GM18520 (cell line): Measurements from ENCODE around the gene BRICD5.

Experiments used
- ATAC-seq: cut with Tn5 transposase; IDR thresholded peaks from one replicate; pipeline ENCODE4 v1.9.1; 2021; ENCODE audit not compliant: unreplicated experiment

The BRICD5 gene

DNA sequence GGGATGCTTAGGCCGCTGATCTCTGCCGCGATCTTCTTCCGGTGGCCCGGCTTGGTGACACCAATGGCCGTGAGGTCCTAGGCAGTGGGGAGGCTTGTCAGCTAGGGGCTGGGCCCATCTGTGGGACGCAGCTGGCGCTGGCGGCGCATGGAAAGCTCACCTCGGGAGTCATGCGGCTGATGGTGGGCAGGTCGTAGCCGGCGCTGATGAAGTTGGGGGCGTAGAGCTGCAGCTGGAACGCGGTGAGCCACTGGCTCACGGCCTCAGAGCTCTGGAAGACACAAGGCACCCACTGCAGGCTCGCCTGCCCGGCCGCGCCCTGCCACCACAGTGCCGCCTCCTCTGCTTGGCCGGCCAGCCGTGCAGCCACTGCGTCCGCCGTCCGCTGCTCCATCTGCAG is 27.0 kb downstream of the BRICD5 start:
- no peak for ATAC-seq

GRCh38 chr16:2181952-2182351 is 28.7 kb downstream of the BRICD5 start:
- ATAC-seq = no peak

GRCh38 chr16:2180962-2181923 is 29.4 kb downstream of the BRICD5 start:
- no peak for ATAC-seq

DNA sequence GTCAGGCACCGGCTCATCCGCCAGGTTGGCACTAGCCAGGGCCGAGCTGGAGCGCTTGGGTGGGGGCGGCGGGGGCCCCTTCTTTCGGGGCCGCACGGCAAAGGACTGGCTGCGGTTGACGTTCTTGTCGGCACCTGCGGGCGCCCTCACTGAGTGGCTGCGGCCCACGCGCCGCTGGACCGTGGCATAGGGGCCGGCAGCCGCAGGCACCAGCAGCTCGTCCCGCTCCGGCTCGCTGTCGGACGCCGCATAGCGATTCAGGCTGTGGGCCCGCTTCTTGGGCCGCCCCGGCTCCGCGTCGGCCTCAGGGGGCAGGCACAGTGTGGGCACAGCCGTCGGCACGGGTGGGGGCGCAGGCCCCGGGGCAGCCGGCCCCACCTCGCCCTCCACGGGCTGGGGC is 30.2 kb downstream of the BRICD5 start:
- no peak for ATAC-seq

- ATAC-seq = no peak
Measured at GRCh38 chr16:2179576-2179975, 31.1 kb downstream of the BRICD5 start.

GRCh38 chr16:2179107-2179501 is 31.6 kb downstream of the BRICD5 start:
- no peak for ATAC-seq

DNA sequence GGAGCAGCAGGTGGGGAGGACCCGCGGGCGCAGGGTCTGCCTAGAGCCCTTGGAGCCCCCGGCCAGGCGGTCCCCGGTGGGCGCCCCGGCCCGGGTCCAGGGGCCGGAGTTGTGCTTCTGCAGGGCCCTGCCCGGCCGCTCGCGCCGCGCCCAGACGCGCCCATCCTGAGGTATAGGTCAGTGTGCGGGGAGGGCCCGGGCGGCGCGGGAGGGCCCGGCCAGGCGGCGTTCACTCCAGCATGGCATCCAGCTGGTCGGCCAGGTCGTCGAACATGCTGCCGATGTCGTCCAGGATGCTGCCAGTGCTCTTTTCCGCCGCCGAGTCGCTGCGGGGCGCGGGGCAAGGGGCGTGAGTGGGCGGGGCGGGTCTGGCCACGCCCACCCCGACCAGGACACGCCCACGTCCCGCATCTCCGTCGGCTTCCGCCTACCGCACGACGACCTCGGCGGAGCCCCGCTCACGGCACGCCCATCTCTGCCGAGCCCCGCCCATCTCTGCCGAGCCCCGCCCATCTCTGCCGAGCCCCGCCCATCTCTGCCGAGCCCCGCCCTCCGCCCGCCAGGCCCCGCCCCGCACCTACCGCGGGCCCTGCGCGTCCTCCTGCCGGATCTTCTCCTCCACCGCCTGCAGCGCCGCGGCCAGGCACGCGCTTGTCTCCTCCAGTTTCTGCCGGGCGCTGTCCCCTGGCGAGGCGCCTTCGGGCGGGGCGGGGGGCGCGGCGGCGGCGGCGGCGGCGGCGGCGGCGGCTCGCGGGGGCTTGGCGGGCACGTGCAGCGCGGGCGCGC is 32.1 kb downstream of the BRICD5 start:
- no peak for ATAC-seq

DNA sequence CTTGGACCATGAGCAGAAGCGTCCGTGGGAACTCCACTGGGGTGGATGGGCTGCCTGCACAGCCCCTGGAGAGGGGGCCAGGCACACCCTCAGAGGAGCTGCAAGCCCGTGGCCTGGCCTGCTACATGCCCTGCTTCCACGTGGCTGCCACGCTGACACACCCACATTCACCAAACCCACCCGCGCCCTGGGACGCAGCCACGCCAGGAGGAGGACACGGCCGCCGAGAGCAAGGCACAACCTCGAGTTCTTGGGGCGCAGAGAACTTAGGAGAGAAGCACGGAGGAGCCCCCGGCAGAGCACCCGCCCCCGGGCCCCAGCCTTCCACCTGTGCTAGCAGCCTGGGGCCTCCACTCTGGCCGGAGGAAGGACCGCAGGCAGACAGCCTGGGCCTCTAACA is 33.1 kb downstream of the BRICD5 start:
- ATAC-seq = no peak

DNA sequence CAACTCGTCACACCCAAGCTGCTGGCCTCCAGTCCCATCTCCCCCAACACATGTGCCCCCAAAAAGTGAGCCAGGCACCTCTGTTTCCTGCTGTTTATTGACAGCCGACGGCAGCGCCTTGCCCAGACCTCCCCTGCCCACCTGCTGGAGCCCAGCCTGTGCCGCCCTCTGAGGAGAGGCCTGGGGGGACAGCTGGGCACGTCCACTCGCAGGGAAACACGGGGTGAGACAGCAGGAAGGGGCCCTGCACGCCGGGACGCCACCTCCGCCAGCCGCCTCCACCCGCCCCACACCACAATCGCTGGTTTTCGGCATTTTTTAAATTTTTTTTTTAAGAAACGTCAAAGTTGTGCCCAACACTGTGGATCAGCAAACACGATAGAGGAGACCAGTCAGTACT is 33.6 kb downstream of the BRICD5 start:
- no peak for ATAC-seq

- no peak for ATAC-seq
Measured at GRCh38 chr16:2176047-2176446, 34.6 kb downstream of the BRICD5 start.

- no peak for ATAC-seq
Measured at GRCh38 chr16:2175454-2175853, 35.2 kb downstream of the BRICD5 start.

GRCh38 chr16:2174396-2175131 is 36.1 kb downstream of the BRICD5 start:
- no peak for ATAC-seq

- no peak for ATAC-seq
Measured at GRCh38 chr16:2173916-2174315, 36.7 kb downstream of the BRICD5 start.

- no peak for ATAC-seq
Measured at GRCh38 chr16:2173366-2173765, 37.3 kb downstream of the BRICD5 start.

- no peak for ATAC-seq
Measured at GRCh38 chr16:2172688-2173335, 37.9 kb downstream of the BRICD5 start.

GRCh38 chr16:2171601-2172178 is 39.0 kb downstream of the BRICD5 start:
- ATAC-seq = no peak

GRCh38 chr16:2170587-2171435 is 39.9 kb downstream of the BRICD5 start:
- ATAC-seq = no peak

DNA sequence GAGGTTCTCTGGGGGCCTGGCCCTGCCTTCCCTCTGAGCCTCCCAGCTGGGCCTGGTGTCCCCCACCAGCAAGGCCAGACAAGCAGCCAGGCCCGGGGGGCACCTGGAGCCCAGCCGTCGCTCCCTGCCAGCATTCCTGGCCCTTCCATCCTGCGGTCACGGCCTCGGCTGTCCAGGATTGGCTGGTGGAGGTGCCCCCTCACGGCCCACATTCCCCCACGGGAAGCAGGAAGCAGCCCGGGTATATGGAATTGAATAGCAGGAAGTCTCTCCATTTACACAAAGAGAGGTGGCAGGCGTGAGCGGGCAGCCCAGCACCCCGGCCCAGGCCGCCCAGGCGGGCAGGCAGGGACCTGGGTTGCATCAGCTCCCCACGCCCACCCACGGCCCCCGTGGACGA is 40.6 kb downstream of the BRICD5 start:
- ATAC-seq = no peak

- ATAC-seq = no peak
Measured at GRCh38 chr16:2167068-2167638, 43.5 kb downstream of the BRICD5 start.
